K562 (cell line): ENCODE data around the gene CRCP. TPM values are rescaled to one million over a fixed set of nuclear protein-coding genes. Genes with fewer than 3 reads are reported as not detected.

Source experiments
- CHD1 ChIP-seq: fragments of 200-600 bp; sonication (generic); IDR thresholded peaks from one replicate; pipeline ENCODE4 v1.6.1; 2012; ENCODE audit warnings: mild to moderate bottlenecking, moderate library complexity, low read length, inconsistent platforms
- EP400 ChIP-seq: fragments of 450-650 bp; IDR thresholded peaks from 2 replicates; pipeline ENCODE4 v1.6.1; 2017; ENCODE audit warnings: antibody characterized with exemption, mild to moderate bottlenecking, moderate library complexity
- HLTF ChIP-seq: fragments of 450-650 bp; IDR thresholded peaks from 2 replicates; pipeline ENCODE4 v1.6.1; 2016
- KLF10 ChIP-seq: fragments of 250-450 bp; sonication (Bioruptor Pico); IDR thresholded peaks from 2 replicates; pipeline ENCODE4 v1.6.1; 2021; ENCODE audit warnings: matching md5 sums
- MBD2 ChIP-seq: sonication (generic); IDR thresholded peaks from 2 replicates; pipeline ENCODE4 v1.6.1; 2016; ENCODE audit warnings: low read depth, borderline replicate concordance
- MCM7 ChIP-seq, 2 experiments: fragments of 450-650 bp; IDR thresholded peaks; 2 replicates each; pipeline ENCODE4 v1.6.1; 2016 to 2018
- NONO ChIP-seq, 2 experiments: fragments of 200-400 bp in 1 of 2; fragments of 450-650 bp in 1 of 2; formaldehyde crosslinking in 1 of 2; IDR thresholded peaks; 2 replicates each; pipeline ENCODE4 v1.6.1; 2017; ENCODE audit warnings: low read depth in 2 of 2, mild to moderate bottlenecking in 2 of 2, moderate library complexity in 2 of 2, low read length in 1 of 2
- RNF2 ChIP-seq: sonication (generic); IDR thresholded peaks from 2 replicates; pipeline ENCODE4 v1.6.1; 2016
- SMARCE1 ChIP-seq: fragments of 450-650 bp; IDR thresholded peaks from 2 replicates; pipeline ENCODE4 v1.7.1; 2016; ENCODE audit warnings: mild to moderate bottlenecking
- TBP ChIP-seq: optimal IDR thresholded peaks from 2 replicates; pipeline ENCODE3; 2011; ENCODE audit warnings: low read depth, low read length, improper control_type of control experiment
- ZNF584 ChIP-seq: fragments of 200-800 bp; sonication (Bioruptor generic); IDR thresholded peaks from 2 replicates; pipeline ENCODE4 v1.6.1; 2016; ENCODE audit warnings: low read depth, mild to moderate bottlenecking, missing genetic modification characterization, missing compliant biosample characterization
- polyA plus RNA-seq, 8 experiments: library from polyadenylated mRNA; depleted of rRNA in 4 of 8; stranded (reverse) in 5 of 8; unstranded in 3 of 8; fragments of >200 nt; fragmentation: Nextera tagmentation in 2 of 8; fragmentation: Illumina TruSeq in 1 of 8; extraction: Ambion mirVana in 2 of 8; extraction: Trizol in 1 of 8; gene quantifications; 2 replicates each; pipeline versions ENCODE4 v1.2.1 to v1.2.3, GENCODE V29; 2011 to 2014; ENCODE audit warnings: inconsistent platforms in 1 of 8, missing spikeins in 1 of 8
- total RNA-seq, 7 experiments: library from RNA; depleted of rRNA in 6 of 7; stranded (reverse); fragments of >200 nt in 6 of 7; fragmentation: Illumina TruSeq in 2 of 7; extraction: Trizol in 2 of 7; gene quantifications; 2 replicates each; pipeline versions ENCODE4 v1.2.1 to v1.2.3, GENCODE V29; 2011 to 2021; ENCODE audit warnings: low replicate concordance in 1 of 7
- TF ChIP-seq, protein P1 (sequence below): fragments of 250-450 bp; sonication (Bioruptor Pico); IDR thresholded peaks from 2 replicates; pipeline ENCODE4 v1.8.0; 2021; ENCODE audit warnings: moderate library complexity, mild to moderate bottlenecking, inconsistent platforms
- TF ChIP-seq, protein P2 (sequence below): fragments of 250-450 bp; sonication (Bioruptor Pico); IDR thresholded peaks from 2 replicates; pipeline ENCODE4 v1.4.0; 2020; ENCODE audit warnings: mild to moderate bottlenecking, moderate library complexity
- TF ChIP-seq, protein P3 (sequence below), 2 experiments: fragments of 450-650 bp in 1 of 2; sonication (generic) in 1 of 2; formaldehyde crosslinking in 1 of 2; IDR thresholded peaks in 1 of 2; conservative IDR thresholded peaks in 1 of 2; 2 replicates each; pipeline versions ENCODE4 v1.6.1 to v1.8.1; 2016 to 2023; ENCODE audit warnings: mild to moderate bottlenecking in 2 of 2, moderate library complexity in 2 of 2, inconsistent platforms in 1 of 2, missing genetic modification reagents in 1 of 2
- TF ChIP-seq, protein P4 (sequence below): fragments of 250-450 bp; sonication (Bioruptor Pico); IDR thresholded peaks from 2 replicates; pipeline ENCODE4 v1.6.1; 2021; ENCODE audit warnings: mild to moderate bottlenecking
- TF ChIP-seq, protein P5 (sequence below), 2 experiments: fragments of 150-350 bp in 1 of 2; IDR thresholded peaks; 2 replicates each; pipeline ENCODE4 v1.6.1; 2012 to 2016; ENCODE audit warnings: low read depth in 2 of 2, low read length in 2 of 2, mild to moderate bottlenecking in 1 of 2, moderate library complexity in 1 of 2

Gene CRCP
- total and polyA plus RNA-seq, 9 of the 15 experiments (the other 6 are each of a cell fraction or from before 2014, with no cell fraction given) = 22.1 to 58.3 (median 43.4) TPM

DNA sequence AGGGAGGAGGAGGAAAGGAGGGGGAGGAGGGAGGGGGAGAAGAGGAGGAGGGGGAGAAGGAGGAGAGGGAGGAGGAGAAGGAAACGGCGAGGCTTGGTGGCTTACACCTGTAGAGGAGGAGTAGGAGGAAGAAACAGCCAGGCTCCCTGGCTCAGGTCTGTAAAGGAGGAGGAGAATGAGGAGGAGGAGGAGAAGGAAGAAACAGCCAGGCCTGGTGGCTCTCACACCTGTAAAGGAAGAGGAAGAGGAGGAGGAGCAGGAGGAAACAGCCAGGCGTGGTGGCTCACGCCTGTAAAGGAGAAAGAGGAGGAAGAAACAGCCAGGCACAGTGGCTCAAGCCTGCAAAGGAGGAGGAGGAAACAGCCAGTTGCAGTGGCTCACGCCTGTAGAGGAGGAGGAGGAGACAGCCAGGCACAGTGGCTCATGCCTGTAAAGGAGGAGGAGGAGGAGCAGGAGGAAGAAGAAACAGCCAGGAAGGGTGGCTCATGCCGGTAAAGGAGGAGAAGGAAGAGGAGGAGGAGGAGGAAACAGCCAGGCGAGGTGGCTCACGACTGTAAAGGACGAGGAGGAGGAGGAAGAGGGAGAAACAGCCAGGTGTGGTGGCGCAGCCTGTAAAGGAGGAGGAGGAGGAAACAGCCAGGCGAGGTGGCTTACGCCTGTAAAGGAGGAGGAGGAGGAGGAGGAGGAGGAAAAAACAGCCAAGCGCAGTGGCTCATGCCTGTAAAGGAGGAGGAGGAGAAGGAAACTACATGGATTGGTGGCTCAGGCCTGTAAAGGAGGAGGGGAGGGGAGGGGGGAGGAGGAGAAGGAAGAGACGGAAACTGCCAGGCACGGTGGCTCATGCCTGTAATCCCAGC, 14.9 kb upstream of the CRCP start (continued):
- TF ChIP-seq, protein P1, sequence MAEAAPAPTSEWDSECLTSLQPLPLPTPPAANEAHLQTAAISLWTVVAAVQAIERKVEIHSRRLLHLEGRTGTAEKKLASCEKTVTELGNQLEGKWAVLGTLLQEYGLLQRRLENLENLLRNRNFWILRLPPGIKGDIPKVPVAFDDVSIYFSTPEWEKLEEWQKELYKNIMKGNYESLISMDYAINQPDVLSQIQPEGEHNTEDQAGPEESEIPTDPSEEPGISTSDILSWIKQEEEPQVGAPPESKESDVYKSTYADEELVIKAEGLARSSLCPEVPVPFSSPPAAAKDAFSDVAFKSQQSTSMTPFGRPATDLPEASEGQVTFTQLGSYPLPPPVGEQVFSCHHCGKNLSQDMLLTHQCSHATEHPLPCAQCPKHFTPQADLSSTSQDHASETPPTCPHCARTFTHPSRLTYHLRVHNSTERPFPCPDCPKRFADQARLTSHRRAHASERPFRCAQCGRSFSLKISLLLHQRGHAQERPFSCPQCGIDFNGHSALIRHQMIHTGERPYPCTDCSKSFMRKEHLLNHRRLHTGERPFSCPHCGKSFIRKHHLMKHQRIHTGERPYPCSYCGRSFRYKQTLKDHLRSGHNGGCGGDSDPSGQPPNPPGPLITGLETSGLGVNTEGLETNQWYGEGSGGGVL = no peak
- TF ChIP-seq, protein P2, sequence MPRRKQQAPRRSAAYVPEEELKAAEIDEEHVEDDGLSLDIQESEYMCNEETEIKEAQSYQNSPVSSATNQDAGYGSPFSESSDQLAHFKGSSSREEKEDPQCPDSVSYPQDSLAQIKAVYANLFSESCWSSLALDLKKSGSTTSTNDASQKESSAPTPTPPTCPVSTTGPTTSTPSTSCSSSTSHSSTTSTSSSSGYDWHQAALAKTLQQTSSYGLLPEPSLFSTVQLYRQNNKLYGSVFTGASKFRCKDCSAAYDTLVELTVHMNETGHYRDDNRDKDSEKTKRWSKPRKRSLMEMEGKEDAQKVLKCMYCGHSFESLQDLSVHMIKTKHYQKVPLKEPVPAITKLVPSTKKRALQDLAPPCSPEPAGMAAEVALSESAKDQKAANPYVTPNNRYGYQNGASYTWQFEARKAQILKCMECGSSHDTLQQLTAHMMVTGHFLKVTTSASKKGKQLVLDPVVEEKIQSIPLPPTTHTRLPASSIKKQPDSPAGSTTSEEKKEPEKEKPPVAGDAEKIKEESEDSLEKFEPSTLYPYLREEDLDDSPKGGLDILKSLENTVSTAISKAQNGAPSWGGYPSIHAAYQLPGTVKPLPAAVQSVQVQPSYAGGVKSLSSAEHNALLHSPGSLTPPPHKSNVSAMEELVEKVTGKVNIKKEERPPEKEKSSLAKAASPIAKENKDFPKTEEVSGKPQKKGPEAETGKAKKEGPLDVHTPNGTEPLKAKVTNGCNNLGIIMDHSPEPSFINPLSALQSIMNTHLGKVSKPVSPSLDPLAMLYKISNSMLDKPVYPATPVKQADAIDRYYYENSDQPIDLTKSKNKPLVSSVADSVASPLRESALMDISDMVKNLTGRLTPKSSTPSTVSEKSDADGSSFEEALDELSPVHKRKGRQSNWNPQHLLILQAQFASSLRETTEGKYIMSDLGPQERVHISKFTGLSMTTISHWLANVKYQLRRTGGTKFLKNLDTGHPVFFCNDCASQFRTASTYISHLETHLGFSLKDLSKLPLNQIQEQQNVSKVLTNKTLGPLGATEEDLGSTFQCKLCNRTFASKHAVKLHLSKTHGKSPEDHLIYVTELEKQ (CRISPR knock-in tag) = no peak
- TF ChIP-seq NONO (IDR thresholded peaks at IDR 0.05; ENCODE audit: low read depth in 2 of 2, low read length in 1 of 2) (no peak), ZNF584 (CRISPR knock-in tag) (no peak), HLTF (peak; percentile 96), KLF10 (no peak), EP400 (peak; percentile 90), SMARCE1 (peak; percentile 76; the same call in 1 of the 2 replicates), CHD1 (no peak), TBP (no peak), MBD2 (no peak; the same call in 1 of the 2 replicates), RNF2 (no peak), MCM7 (IDR thresholded peaks at IDR 0.05) (no peak)
- TF ChIP-seq, protein P3, sequence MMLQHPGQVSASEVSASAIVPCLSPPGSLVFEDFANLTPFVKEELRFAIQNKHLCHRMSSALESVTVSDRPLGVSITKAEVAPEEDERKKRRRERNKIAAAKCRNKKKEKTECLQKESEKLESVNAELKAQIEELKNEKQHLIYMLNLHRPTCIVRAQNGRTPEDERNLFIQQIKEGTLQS (IDR thresholded peaks at IDR 0.05) = no peak
- TF ChIP-seq, protein P3 (CRISPR knock-in tag; conservative IDR thresholded peaks at IDR 0.05) = no peak
- TF ChIP-seq, protein P4, sequence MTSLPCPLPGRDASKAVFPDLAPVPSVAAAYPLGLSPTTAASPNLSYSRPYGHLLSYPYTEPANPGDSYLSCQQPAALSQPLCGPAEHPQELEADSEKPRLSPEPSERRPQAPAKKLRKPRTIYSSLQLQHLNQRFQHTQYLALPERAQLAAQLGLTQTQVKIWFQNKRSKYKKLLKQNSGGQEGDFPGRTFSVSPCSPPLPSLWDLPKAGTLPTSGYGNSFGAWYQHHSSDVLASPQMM (CRISPR knock-in tag) = no peak
- TF ChIP-seq, protein P5, sequence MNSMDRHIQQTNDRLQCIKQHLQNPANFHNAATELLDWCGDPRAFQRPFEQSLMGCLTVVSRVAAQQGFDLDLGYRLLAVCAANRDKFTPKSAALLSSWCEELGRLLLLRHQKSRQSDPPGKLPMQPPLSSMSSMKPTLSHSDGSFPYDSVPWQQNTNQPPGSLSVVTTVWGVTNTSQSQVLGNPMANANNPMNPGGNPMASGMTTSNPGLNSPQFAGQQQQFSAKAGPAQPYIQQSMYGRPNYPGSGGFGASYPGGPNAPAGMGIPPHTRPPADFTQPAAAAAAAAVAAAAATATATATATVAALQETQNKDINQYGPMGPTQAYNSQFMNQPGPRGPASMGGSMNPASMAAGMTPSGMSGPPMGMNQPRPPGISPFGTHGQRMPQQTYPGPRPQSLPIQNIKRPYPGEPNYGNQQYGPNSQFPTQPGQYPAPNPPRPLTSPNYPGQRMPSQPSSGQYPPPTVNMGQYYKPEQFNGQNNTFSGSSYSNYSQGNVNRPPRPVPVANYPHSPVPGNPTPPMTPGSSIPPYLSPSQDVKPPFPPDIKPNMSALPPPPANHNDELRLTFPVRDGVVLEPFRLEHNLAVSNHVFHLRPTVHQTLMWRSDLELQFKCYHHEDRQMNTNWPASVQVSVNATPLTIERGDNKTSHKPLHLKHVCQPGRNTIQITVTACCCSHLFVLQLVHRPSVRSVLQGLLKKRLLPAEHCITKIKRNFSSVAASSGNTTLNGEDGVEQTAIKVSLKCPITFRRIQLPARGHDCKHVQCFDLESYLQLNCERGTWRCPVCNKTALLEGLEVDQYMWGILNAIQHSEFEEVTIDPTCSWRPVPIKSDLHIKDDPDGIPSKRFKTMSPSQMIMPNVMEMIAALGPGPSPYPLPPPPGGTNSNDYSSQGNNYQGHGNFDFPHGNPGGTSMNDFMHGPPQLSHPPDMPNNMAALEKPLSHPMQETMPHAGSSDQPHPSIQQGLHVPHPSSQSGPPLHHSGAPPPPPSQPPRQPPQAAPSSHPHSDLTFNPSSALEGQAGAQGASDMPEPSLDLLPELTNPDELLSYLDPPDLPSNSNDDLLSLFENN (IDR thresholded peaks at IDR 0.05; ENCODE audit: low read depth in 2 of 2, low read length in 2 of 2) = no peak
